HUES6 (cell line): ENCODE results near the gene A2ML1.
"Not testable (repeated sequence)": the region's sequence is repeated elsewhere in the genome, so short reads cannot be mapped to it uniquely, and the experiment has no call there.

ENCODE experiments used
- H3K27ac ChIP-seq: 2 replicates; pipeline ENCODE4 v1.7.0; 2013; ENCODE audit warnings: low read depth, mild to moderate bottlenecking, low read length, inconsistent platforms
- H3K27me3 ChIP-seq: 2 replicates; pipeline ENCODE4 v1.6.1; 2013; ENCODE audit warnings: low read length; ENCODE audit not compliant: control insufficient read depth, insufficient read depth
- H3K36me3 ChIP-seq: 2 replicates; pipeline ENCODE4 v1.6.1; 2013; ENCODE audit warnings: low read length; ENCODE audit not compliant: control insufficient read depth, insufficient read depth
- H3K4me1 ChIP-seq: 2 replicates; pipeline ENCODE4 v1.6.1; 2013; ENCODE audit warnings: low read length; ENCODE audit not compliant: control insufficient read depth, insufficient read depth
- H3K4me3 ChIP-seq: 2 replicates; pipeline ENCODE4 v1.5.1; 2013; ENCODE audit warnings: low read depth, low read length
- H3K9ac ChIP-seq: one replicate; pipeline ENCODE4 v1.6.1; 2013; ENCODE audit warnings: mild to moderate bottlenecking, low read length
- H3K9me3 ChIP-seq: 2 replicates; pipeline ENCODE4 v1.6.1; 2013; ENCODE audit warnings: low read depth, low read length; ENCODE audit not compliant: control insufficient read depth, insufficient read depth

The A2ML1 gene

GRCh38 chr12:8793226-8793625 is 29.2 kb upstream of the A2ML1 start:
- not testable (repeated sequence) for H3K27ac ChIP-seq, H3K4me3 ChIP-seq, H3K4me1 ChIP-seq, H3K27me3 ChIP-seq, H3K9me3 ChIP-seq, H3K9ac ChIP-seq
- H3K36me3 ChIP-seq: peaks cover 48% of the 10 kb centered on the region

- H3K27me3 ChIP-seq, H3K9ac ChIP-seq, H3K4me1 ChIP-seq, H3K4me3 ChIP-seq, H3K27ac ChIP-seq: not testable (repeated sequence)
- Histone ChIP-seq H3K9me3 (peaks cover 14% of the 10 kb centered on the region), H3K36me3 (peaks cover 44% of the 10 kb centered on the region)
These were observed 27.8 kb upstream of the A2ML1 start for GRCh38 chr12:8794611-8795010.

- H3K36me3 ChIP-seq: peaks cover 30% of the 10 kb centered on the region
- H3K4me1 ChIP-seq: no peaks in the 10 kb centered on the region
- no peak overlapping the region for H3K9ac ChIP-seq
- H3K4me3 ChIP-seq: no peak overlapping the region
- H3K27me3 ChIP-seq: no peaks in the 10 kb centered on the region
- H3K27ac ChIP-seq: peak overlapping the region; percentile 84; the same call in 1 of the 2 replicates
- peaks cover 17% of the 10 kb centered on the region for H3K9me3 ChIP-seq
These were observed 25.4 kb upstream of the A2ML1 start for GRCh38 chr12:8796831-8797626.

- H3K27ac ChIP-seq, H3K9ac ChIP-seq, H3K4me3 ChIP-seq, H3K9me3 ChIP-seq, H3K27me3 ChIP-seq, H3K36me3 ChIP-seq: not testable (repeated sequence)
- peaks cover 13% of the 10 kb centered on the region; the same call in 1 of the 2 replicates for H3K4me1 ChIP-seq
These were observed 21.2 kb upstream of the A2ML1 start for GRCh38 chr12:8801213-8801612.

- not testable (repeated sequence) for H3K27me3 ChIP-seq, H3K9me3 ChIP-seq, H3K36me3 ChIP-seq
- H3K4me3 ChIP-seq: peak overlapping the region; percentile 67; the same call in 1 of the 2 replicates
- peak overlapping the region; percentile 26; the same call in 1 of the 2 replicates for H3K27ac ChIP-seq
- H3K4me1 ChIP-seq: peaks cover 13% of the 10 kb centered on the region; the same call in 1 of the 2 replicates
- H3K9ac ChIP-seq: peak overlapping the region; percentile 95
These were observed 17.6 kb upstream of the A2ML1 start for GRCh38 chr12:8804833-8805232.

- not testable (repeated sequence) for H3K36me3 ChIP-seq
- H3K9ac ChIP-seq: peak overlapping the region; percentile 95
- H3K4me3 ChIP-seq: peak overlapping the region; percentile 67
These were observed 16.9 kb upstream of the A2ML1 start for GRCh38 chr12:8805487-8805886.

GRCh38 chr12:8807084-8807483 is 15.3 kb upstream of the A2ML1 start:
- Histone ChIP-seq H3K4me1 (peaks cover 25% of the 10 kb centered on the region), H3K27ac (peak overlapping the region; percentile 75; the same call in 1 of the 2 replicates), H3K9ac (peak overlapping the region; percentile 95), H3K4me3 (peak overlapping the region; percentile 59; the same call in 1 of the 2 replicates)
- not testable (repeated sequence) for H3K27me3 ChIP-seq, H3K9me3 ChIP-seq, H3K36me3 ChIP-seq

More at GRCh38 chr12:8805487-8805886, 16.9 kb upstream of the A2ML1 start:
- Histone ChIP-seq H3K27ac (peak overlapping the region; percentile 87; the same call in 1 of the 2 replicates), H3K4me1 (peaks cover 19% of the 10 kb centered on the region)
- not testable (repeated sequence) for H3K27me3 ChIP-seq, H3K9me3 ChIP-seq

- H3K9me3 ChIP-seq, H3K36me3 ChIP-seq, H3K27me3 ChIP-seq: not testable (repeated sequence)
- Histone ChIP-seq H3K4me1 (peaks cover 21% of the 10 kb centered on the region), H3K9ac (peak overlapping the region; percentile 76), H3K4me3 (peak overlapping the region; percentile 33; the same call in 1 of the 2 replicates), H3K27ac (peak overlapping the region; percentile 85)
These were observed 12.3 kb upstream of the A2ML1 start for GRCh38 chr12:8810112-8810511.

GRCh38 chr12:8813572-8814357 is 8.7 kb upstream of the A2ML1 start:
- no peak overlapping the region for H3K4me3 ChIP-seq
- H3K27me3 ChIP-seq: no peaks in the 10 kb centered on the region
- H3K9ac ChIP-seq: no peak overlapping the region
- H3K27ac ChIP-seq: peak overlapping the region; percentile 12
- no peaks in the 10 kb centered on the region for H3K9me3 ChIP-seq
- no peaks in the 10 kb centered on the region for H3K36me3 ChIP-seq
- peaks cover 28% of the 10 kb centered on the region for H3K4me1 ChIP-seq

GRCh38 chr12:8816448-8817050 is 5.9 kb upstream of the A2ML1 start:
- Histone ChIP-seq H3K4me1 (peaks cover 27% of the 10 kb centered on the region), H3K27me3 (no peaks in the 10 kb centered on the region), H3K27ac (no peak overlapping the region), H3K36me3 (no peaks in the 10 kb centered on the region), H3K9me3 (no peaks in the 10 kb centered on the region), H3K9ac (no peak overlapping the region), H3K4me3 (no peak overlapping the region)

- H3K27ac ChIP-seq: no peak overlapping the region
- peaks cover 36% of the 10 kb centered on the region for H3K4me1 ChIP-seq
- H3K4me3 ChIP-seq: no peak overlapping the region
- no peaks in the 10 kb centered on the region for H3K27me3 ChIP-seq
- H3K9me3 ChIP-seq: no peaks in the 10 kb centered on the region
- no peak overlapping the region for H3K9ac ChIP-seq
- H3K36me3 ChIP-seq: no peaks in the 10 kb centered on the region
These were observed 4.6 kb upstream of the A2ML1 start for GRCh38 chr12:8817856-8818255.
